GM23248 (cell line): ENCODE results near the gene OPALIN.

Source experiments
- EZH2 ChIP-seq: fragments of 200-600 bp; sonication (generic); IDR thresholded peaks from 2 replicates; pipeline ENCODE4 v1.6.1; 2018; ENCODE audit warnings: antibody characterized with exemption, mild to moderate bottlenecking; ENCODE audit not compliant: insufficient read depth, poor library complexity, severe bottlenecking
- EZH2phosphoT487 ChIP-seq: fragments of 200-600 bp; sonication (generic); IDR thresholded peaks from 2 replicates; pipeline ENCODE4 v1.6.1; 2018; ENCODE audit warnings: antibody characterized with exemption, moderate library complexity, mild to moderate bottlenecking, low read depth; ENCODE audit not compliant: insufficient read depth

- TF ChIP-seq EZH2 (no peak), EZH2phosphoT487 (no peak)
Measured at GRCh38 chr10:96368971-96369370, 10.2 kb upstream of the OPALIN start.
